G401.6 (cell line): Measurements from ENCODE around the gene LARP1.

Experiments used
- FAIRE-seq: peaks from 2 replicates; lab custom pipeline; 2012; peaks lifted over from hg19 to GRCh38; lab: Jason Lieb, UNC

Gene LARP1

GRCh38 chr5:154762700-154763099 lies 7.5 kb downstream of the LARP1 start:
- FAIRE-seq, result no peak

- FAIRE-seq, result no peak
Measured at GRCh38 chr5:154764967-154765366, 9.8 kb downstream of the LARP1 start.

GRCh38 chr5:154765396-154765925 lies 10.3 kb downstream of the LARP1 start:
- no peak for FAIRE-seq

- FAIRE-seq, result no peak
Measured at GRCh38 chr5:154766558-154767281, 11.5 kb downstream of the LARP1 start.

- no peak for FAIRE-seq
Measured at GRCh38 chr5:154767576-154767975, 12.4 kb downstream of the LARP1 start.

- FAIRE-seq, result no peak
Measured at GRCh38 chr5:154768207-154768606, 13.0 kb downstream of the LARP1 start.

- FAIRE-seq, result no peak
Measured at GRCh38 chr5:154770111-154770510, 14.9 kb downstream of the LARP1 start.

GRCh38 chr5:154771383-154771901 lies 16.3 kb downstream of the LARP1 start:
- FAIRE-seq, result no peak

- FAIRE-seq, result no peak
Measured at GRCh38 chr5:154773326-154773725, 18.1 kb downstream of the LARP1 start.

GRCh38 chr5:154776167-154776566 lies 21.0 kb downstream of the LARP1 start:
- no peak for FAIRE-seq

- FAIRE-seq, result no peak
Measured at GRCh38 chr5:154778534-154778933, 23.4 kb downstream of the LARP1 start.

GRCh38 chr5:154779105-154779504 lies 23.9 kb downstream of the LARP1 start:
- no peak for FAIRE-seq

GRCh38 chr5:154780128-154780527 lies 25.0 kb downstream of the LARP1 start:
- FAIRE-seq, result no peak

GRCh38 chr5:154782326-154782725 lies 27.1 kb downstream of the LARP1 start:
- FAIRE-seq, result no peak

GRCh38 chr5:154782812-154783592 lies 27.8 kb downstream of the LARP1 start:
- no peak for FAIRE-seq

- no peak for FAIRE-seq
Measured at GRCh38 chr5:154783774-154784460, 28.7 kb downstream of the LARP1 start.

GRCh38 chr5:154784856-154785255 lies 29.7 kb downstream of the LARP1 start:
- no peak for FAIRE-seq

GRCh38 chr5:154786414-154786813 lies 31.2 kb downstream of the LARP1 start:
- no peak for FAIRE-seq

GRCh38 chr5:154788212-154788611 lies 33.0 kb downstream of the LARP1 start:
- FAIRE-seq, result no peak

- FAIRE-seq, result no peak
Measured at GRCh38 chr5:154791535-154791934, 36.4 kb downstream of the LARP1 start.

GRCh38 chr5:154793599-154794524 lies 38.7 kb downstream of the LARP1 start:
- no peak for FAIRE-seq
